Measurements from ENCODE around the gene OR4D2.

- TF ChIP-seq CTCF (conservative IDR thresholded peaks at IDR 0.05; ENCODE audit: low read length) (no peak), EZH2phosphoT487 (IDR thresholded peaks at IDR 0.05; ENCODE audit: borderline replicate concordance) (no peak)
These were observed 15.0 kb downstream of the OR4D2 start for GRCh38 chr17:58181796-58182195.

All from Loucy (cell line).